GM15510 (cell line): Measurements from ENCODE around the gene RBM4B.

ENCODE experiments used
- POLR2A ChIP-seq: IDR thresholded peaks from 3 replicates; pipeline ENCODE4 v1.6.1; 2011; ENCODE audit warnings: borderline replicate concordance; ENCODE audit not compliant: insufficient read length; ENCODE audit errors: extremely low read depth

RBM4B gene

DNA sequence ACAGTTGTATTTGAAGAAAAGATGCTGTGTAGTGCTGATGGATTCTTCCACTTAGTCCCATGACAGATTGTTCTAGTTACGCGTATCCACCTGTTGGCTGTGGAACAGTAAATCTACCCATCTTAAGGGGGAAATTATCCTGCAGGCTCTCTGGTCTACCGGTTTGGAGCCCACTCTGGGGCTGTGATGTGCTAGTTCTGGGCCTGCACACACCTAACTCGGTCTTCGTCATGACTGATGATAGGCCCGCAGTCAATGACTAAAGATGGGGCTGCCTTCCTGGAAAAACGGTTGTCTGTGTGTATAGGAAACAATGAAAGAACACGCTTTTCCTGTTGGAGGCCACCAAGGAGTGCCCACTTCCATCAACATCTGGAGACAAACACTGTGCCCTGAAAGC lies 6.2 kb upstream of the RBM4B start:
- TF ChIP-seq POLR2A: no peak

DNA sequence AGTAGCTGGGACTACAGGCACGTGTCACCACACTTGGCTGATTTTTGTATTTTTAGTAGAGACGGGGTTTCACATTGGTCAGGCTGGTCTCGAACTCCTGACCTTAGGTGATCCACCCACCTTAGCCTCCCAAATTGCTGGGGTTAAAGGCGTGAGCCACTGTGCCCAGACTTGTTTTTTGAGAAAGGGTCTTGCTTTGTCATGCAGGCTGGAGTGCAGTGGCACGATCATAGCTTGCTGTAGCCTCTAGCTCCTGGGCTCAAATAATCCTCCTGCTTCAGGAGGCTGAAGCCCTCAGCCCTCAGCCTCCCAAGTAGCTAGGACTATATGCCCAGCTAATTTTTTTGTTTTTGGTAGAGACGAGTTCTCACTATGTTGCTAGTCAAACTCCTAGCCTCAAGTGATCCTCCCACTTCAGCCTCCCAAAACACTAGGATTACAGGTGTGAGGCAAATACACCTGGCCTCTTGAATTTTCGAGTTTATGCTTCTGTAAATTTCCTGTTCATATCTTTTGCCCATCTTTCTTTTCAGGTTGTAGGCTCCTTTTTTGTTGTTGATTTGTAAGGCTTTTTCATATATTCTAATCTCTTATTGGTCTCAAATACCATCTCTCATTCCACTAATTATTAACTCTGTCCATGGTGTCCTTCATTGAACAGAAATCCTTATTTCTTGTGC lies 3.4 kb upstream of the RBM4B start:
- no peak for TF ChIP-seq POLR2A

DNA sequence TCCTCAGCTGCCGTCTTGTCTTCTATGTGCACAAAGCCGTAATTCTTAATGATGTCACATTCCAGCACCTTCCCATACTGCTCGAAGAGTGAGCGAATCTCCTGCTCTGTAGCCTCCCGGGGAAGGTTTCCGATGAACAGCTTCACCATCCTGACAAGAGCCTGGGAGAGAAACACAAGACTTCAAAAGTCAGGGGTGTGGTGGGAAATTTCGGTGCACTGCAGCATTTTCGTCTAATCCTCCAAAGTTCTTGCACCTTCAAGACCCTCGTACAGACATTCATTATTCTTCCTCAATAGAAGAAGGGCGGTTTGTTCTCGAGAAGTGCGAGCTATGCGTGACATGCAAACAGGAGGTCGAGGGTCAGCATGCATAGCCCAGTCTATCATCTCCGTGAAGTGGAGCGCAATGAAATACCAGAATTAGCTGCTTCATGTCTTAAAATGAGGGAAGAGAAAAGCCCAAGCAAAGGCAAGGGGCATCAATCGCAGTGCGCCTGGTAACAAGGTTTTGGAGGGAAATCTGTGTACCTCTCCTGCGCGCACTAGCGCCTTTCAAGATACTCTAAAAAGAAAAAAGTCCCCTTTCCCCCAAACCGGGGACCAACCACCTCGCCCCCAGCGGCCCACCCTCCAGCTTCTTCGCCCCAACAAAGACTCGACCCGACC lies 622 bp downstream of the RBM4B start:
- no peak for TF ChIP-seq POLR2A

DNA sequence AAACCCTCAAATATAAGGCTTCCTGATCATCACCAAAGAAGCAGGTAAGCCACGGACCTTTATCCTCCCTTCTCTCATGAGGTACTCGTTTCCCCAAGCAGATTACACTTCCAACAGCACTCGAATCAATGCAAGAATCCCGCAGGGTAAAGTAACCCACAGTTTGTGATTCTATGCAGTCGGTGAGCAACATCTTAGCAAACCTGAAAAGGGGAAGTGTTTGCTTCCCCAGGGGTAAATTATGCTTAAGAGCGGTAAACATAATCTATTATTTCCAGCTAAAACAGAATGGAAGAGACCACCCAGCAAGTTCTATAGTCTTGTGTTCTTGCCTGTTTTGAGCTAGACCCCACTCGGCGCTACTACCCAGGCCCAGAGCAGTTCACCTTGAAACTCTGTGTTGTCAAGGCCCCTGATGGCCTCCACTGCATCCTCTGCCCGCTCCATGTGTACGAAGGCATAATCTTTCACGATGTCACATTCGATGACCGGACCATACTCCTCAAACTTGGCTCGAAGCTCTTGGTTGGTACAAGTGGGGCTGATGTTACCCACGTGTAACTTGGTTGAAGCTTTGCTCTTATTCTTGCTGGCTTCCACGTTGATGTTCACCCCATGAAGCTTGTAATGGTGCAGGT lies 1.3 kb downstream of the RBM4B start:
- TF ChIP-seq POLR2A: no peak

DNA sequence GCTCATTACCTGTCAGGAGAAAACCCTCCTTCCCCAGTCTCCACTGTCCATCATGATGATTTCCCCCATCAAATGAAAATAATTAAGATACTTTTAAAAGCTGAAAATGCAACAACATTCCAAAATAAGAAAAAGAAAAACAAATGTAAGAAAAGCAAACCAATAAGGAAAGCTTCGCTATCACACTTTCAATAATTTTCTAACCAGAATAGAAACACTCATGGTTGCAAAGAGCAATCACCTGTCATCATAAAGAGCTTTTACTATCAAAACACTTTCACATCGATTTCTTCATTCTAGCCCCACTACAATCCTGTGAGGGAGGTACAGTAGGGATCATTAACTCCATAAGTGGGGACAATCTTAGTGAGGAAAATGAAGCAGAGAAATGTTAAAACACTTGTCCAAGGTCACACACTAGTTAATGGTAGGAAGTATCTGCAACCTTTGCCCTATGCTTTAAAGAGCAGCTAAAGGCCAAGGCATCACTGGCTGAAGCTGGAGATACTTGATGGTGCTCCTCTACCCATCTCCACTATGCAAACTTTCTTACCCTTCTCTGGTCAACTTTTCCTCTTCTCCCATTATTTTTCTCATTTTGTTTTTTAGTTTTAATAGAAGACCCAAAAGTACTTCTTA lies 2.6 kb downstream of the RBM4B start:
- no peak for TF ChIP-seq POLR2A

DNA sequence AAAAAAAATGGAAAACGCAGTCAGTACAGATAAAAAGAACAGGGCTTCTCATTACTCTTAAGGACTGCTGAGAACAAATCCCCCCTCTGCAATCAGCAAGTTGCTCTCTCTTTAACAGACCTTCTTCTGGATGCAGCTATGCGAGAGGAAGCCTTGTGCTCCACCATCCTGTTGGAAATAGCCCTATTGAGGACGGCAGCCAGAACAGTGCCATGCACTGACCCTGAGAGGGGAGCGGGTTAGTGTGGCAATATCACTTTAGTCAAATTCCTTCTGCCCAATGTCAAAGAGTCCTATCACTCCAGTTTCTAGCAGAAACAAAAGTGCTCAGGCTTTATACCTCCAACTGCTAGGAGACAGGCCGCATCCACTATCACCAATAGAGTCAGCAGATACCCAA lies 6.9 kb downstream of the RBM4B start:
- no peak for TF ChIP-seq POLR2A

DNA sequence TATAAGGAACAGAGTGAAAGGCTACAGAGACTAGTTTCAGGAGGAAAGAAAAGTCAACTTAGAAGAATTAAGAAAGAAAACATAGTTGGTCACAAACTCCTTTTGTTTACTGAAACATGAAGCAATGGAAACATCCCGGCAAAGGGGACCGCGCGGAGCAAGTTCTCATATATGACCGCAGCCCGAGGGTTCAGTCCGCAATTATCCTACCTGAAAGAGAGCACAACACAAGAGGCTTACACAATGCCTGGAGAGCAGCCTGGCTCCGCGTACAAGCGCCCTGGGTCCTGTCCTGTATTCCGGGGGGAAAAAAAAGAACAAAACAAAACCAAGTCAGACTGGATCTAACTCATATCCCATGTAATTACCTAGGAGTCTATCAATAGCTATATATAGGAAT lies 12.3 kb downstream of the RBM4B start:
- TF ChIP-seq POLR2A: no peak

DNA sequence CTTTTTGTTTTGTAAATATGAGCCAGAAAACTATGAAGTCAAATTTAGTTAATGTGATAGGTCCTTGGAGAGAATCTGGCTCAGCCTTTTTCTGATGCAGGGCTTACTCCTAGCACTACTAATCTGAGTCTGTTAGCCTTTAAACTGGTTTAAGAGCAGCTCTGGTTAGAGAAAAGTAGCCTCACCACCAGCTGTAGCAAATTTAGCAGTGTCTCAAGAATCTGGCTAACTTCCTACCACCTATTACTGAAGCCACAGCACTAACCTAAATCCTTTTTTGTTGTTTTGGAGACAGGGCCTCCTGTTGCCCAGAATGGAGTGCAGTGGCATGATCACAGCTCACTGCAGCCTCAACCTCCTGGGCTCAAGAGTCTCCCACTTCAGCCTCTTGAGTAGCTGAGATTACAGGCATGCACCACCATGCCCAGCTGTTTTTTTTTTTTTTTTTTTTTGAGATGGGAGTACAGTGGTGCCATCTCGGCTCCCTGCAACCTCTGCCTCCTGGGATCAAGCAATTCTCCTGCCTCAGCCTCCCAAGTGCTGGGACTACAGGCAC lies 13.9 kb downstream of the RBM4B start:
- no peak for TF ChIP-seq POLR2A

DNA sequence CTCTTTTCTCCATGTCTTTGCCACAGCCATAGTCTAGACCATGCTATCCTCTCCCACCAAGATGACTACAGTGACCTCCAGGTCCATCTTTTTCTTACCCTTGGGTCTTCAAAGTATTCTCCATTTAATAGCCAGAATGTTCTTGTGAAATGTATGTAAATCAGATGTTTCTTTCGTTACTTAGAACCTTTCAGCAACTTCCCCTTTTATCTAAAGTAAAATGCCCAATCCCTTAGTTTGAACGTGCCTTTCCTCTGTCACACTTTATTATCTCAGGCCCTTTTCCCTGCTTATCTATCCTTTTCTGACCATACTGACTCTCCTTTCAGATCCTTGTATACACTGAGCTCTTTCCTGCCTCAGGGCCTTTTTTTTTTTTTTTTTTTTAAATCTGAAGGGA lies 17.9 kb downstream of the RBM4B start:
- no peak for TF ChIP-seq POLR2A

DNA sequence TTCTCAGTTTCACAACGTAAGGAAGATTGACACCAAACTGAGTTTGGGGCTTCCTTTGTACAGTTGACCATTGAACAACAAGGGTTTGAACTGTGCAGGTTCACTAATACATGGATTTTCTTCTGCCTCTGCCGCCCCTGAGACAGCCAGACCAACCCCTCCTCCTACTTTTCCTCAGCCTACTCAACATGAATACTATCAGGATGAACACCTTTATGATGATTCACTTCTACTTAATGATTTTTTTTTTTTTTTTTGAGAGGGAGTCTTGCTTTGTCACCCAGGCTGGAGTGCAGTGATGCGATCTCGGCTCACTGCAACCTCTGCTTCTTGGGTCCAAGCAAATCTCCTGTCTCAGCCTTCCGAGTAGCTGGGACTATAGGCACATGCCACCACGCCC lies 24.6 kb downstream of the RBM4B start:
- TF ChIP-seq POLR2A: no peak

DNA sequence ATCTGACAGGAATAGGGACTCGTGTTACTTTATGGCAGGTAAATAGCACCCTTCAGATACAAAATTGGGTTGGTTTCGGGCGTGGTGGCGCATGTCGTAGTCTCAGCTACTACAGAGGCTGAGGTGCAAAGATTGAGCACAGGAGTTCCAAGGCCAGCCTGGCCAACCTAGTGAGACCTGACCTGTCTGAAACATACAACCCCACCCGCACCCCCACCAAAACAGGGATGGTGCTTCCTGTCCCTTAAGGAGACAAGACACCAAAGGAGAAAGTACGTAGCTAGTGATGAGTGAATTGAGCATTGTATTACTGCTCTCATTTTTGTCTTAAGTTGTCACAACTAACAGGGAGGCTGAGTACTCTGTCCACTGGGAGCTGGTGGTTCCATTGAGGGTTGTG lies 25.0 kb downstream of the RBM4B start:
- no peak for TF ChIP-seq POLR2A

DNA sequence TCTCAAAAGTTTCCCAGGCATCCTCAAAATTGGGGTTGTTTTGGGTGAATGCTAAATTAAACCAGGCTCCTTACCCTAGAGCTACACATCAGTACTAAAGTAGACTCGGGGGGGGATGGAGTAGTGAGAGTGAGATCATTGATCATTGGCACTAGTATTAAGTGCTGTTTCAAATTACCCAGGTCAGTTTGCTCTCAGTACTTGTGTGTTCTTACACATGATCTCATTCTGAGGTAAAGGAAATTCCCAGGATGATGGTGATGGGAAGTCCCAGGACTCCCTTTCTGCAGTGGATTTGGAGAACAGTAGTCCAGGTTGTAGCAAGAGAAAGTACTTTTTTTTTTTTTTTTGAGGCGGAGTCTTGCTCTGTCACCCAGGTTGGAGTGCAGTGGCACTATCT lies 26.7 kb downstream of the RBM4B start:
- TF ChIP-seq POLR2A: no peak

DNA sequence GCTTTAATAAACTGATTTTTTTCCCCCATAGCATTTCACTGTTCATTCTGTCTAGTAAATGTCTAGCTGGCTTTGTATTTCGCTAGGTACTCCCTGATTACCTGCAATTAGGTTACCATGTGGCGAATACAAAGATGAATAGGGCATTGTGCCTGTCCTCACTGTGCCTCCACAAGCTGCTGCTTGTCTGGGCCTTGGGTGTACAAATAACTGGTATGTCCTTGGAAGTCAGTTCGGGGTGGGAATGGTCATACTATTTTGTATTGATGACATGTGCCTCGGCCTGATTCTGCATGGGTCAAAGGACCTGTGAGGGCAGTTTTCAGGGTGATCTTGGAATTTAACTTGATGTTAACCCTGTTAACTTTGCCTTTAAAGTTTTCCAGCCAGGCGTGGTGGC lies 27.8 kb downstream of the RBM4B start:
- no peak for TF ChIP-seq POLR2A

DNA sequence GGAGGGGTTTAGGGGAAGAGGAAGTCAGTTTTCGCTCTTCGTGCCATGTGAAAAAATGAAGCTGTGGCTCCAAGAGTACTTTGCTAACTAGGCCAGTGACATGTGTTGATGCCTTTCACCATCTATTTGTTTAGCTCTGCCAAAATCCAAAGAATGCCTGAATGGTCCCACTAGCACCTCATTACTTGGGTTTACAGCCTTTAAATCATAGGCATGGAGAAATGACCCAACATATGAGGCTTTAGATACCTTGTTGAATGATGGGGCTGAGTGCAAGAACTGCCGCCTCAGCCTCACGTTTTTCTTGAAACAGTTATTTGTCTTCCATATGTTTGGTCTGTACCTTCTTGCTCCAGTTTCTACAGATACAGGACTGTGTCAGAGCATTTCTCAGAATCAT lies 30.9 kb downstream of the RBM4B start:
- no peak for TF ChIP-seq POLR2A

DNA sequence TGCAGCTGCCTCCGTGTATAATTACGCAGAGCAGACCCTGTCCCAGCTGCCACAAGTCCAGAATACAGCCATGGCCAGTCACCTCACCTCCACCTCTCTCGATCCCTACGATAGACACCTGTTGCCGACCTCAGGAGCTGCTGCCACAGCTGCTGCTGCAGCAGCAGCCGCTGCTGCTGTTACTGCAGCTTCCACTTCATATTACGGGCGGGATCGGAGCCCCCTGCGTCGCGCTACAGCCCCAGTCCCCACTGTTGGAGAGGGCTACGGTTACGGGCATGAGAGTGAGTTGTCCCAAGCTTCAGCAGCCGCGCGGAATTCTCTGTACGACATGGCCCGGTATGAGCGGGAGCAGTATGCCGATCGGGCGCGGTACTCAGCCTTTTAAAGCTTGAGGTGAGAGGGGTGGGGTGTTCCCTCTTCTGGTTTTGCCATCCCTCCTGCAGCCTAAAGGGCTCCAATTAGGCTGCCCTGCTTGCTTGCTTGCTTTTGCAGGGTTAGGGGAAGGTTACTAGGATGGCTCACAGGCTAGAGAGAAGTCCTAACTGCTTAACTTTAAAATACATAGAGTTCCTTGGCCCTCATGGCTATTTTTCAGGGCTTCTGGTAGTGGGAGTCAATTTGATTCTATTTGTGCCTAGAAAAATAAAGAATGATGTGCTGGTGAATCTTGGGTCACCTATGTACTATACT lies 33.8 kb downstream of the RBM4B start:
- no peak for TF ChIP-seq POLR2A
